Duodenal mucosa (tissue), 2 donors: Measurements from ENCODE around the gene CFAP119.

ENCODE experiments used
- H3K27ac ChIP-seq: one replicate; pipeline ENCODE4 v1.7.0; 2013; ENCODE audit warnings: low read depth, low read length
- H3K27me3 ChIP-seq, 2 donors: one replicate each; pipeline ENCODE4 v1.7.0; 2013; ENCODE audit warnings: low read length in 2 of 2, control low read depth in 1 of 2; ENCODE audit not compliant: insufficient read depth in 2 of 2, control insufficient read depth in 1 of 2
- H3K36me3 ChIP-seq, 2 donors: one replicate each; pipeline ENCODE4 v1.7.0; 2013; ENCODE audit warnings: low read length in 2 of 2, control low read depth in 1 of 2; ENCODE audit not compliant: insufficient read depth in 2 of 2, control insufficient read depth in 1 of 2
- H3K4me1 ChIP-seq, 2 donors: one replicate each; pipeline ENCODE4 v1.7.0; 2013; ENCODE audit warnings: low read length in 2 of 2, control low read depth in 1 of 2; ENCODE audit not compliant: insufficient read depth in 2 of 2, control insufficient read depth in 1 of 2
- H3K4me3 ChIP-seq, 2 donors: one replicate each; pipeline ENCODE4 v1.7.0; 2013; ENCODE audit warnings: low read length in 2 of 2, low read depth in 1 of 2
- H3K9ac ChIP-seq, 2 donors: one replicate each; pipeline ENCODE4 v1.7.0; 2013; ENCODE audit warnings: low read length in 2 of 2, low read depth in 1 of 2
- H3K9me3 ChIP-seq, 2 donors: one replicate each; pipeline ENCODE4 v1.7.0; 2013; ENCODE audit warnings: low read length in 2 of 2, control low read depth in 1 of 2; ENCODE audit not compliant: control insufficient read depth in 1 of 2

The CFAP119 gene

DNA sequence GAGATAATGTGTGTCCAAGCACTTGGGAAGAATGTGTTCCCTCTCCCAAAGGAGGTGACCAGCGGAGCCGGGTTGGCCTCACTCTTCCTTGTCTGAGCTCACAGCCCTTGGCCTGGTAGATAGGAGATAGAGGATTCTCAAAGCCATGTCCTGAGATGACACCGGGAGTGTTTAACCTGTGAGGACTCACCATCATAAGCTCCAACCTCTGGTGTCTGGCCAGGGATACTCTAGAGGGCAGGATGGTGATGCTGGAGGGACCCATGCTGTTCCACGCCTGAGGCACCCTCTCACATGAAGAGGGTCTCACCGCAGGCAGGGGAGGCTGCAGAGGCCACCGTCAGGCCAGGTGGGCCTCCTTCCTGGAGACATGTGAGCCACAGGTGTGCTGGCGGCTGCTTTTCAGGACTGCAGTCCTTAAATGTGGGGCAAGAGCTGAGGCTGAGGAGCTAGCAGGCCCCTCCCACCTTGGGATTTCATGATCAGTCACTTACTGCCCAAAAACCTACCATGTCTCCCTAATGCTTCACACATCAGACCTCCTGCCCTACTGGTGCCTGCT is 31.7 kb upstream of the CFAP119 start:
- Histone ChIP-seq H3K4me3 (no peak overlapping the region), H3K4me1 (no peaks in the 10 kb centered on the region), H3K27me3 (no peaks in the 10 kb centered on the region), H3K9me3 (no peaks in the 10 kb centered on the region), H3K9ac (no peak overlapping the region), H3K27ac (no peak overlapping the region), H3K36me3 (no peaks in the 10 kb centered on the region)

DNA sequence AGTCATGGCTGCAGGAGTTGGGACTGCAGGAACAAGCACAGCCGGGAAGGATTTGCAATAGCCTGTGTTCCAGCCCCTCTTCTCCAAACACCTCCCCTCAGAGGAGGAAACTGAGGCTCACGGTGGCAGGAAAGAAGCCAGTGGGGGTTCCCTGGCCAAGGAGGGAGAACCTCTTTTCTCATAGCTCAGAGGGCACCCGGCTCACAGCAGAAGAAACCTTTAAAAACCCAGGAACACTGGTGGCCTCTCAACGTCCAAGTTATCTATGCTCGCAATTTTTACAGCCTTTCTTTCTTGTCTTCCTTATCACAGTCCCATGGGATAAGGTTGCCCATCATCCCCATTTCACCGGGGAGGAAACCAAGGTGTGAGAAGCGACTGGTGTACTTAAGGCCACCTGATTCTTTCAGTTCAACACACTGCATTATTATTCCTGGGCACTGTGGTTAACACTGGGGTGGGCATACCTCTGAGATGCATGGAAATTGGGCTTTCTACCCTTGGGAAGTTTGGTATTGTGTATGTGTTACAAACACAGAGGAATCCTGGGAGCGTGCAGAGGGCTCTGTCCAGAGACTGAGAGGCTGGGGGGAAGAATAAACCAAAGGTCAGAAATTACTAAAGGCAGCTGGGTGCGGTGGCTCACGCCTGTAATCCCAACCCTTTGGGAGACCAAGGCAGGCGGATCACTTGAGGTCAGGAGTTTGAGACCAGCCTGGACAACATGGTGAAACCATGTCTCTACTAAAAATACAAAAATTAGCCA is 25.9 kb upstream of the CFAP119 start:
- Histone ChIP-seq H3K27ac (peak overlapping the region; percentile 36), H3K9me3 (no peaks in the 10 kb centered on the region), H3K27me3 (no peaks in the 10 kb centered on the region), H3K4me3 (peak overlapping the region; percentile 88 to 91), H3K36me3 (peaks cover 5 to 10% of the 10 kb centered on the region in 2 donors), H3K9ac (peak overlapping the region; percentile 80 to 90), H3K4me1 (peaks cover 11 to 17% of the 10 kb centered on the region in 2 donors)

DNA sequence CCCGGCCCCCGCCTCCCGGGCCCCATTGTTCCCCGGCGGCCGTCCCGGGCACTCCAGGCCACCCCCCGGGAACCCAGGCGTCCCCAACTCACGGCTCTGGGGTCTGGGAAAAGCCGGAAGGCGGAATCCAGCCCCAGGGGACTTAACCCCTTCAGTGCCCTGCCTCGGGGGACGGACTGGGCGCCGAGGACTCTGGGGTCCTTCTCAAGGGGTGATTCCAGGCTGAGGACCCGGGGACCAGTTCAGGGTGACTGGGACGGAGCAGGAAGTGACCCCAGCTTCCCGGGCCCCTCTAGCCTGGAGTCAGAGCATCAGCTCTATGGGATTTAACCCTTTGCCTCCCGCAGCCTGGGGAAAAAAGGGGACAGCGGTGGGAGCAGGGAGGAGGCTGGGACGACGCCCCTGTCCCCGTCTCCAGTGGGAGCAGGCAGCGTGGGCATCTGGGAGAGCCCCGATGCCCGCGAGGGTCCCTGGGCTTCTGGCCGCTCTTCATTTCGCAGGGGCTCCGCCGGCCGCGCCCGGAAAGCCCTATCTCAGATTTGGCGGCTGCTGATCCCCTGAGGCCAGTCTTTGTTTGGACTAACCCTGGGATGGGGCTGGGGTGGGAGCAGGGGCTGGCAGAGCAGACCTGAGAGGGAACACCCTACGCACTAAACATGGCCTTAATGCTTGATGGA is 25.2 kb upstream of the CFAP119 start, which contains the start of gene ZNF629:
TSS of gene ZNF629 (minus strand) at position 270 of the 677 bp plus-strand sequence. CDS start 2,723 bp downstream, outside the sequence.
- Histone ChIP-seq H3K9ac (peak within 1 kb of the TSS; percentile 80 to 90), H3K9me3 (no peaks in the 10 kb centered on the region), H3K4me1 (peaks cover 11 to 17% of the 10 kb centered on the region in 2 donors), H3K27me3 (no peaks in the 10 kb centered on the region), H3K36me3 (peaks cover 5 to 15% of the 10 kb centered on the region in 2 donors), H3K4me3 (peak within 1 kb of the TSS; percentile 88 to 91), H3K27ac (peak within 1 kb of the TSS; percentile 36)

DNA sequence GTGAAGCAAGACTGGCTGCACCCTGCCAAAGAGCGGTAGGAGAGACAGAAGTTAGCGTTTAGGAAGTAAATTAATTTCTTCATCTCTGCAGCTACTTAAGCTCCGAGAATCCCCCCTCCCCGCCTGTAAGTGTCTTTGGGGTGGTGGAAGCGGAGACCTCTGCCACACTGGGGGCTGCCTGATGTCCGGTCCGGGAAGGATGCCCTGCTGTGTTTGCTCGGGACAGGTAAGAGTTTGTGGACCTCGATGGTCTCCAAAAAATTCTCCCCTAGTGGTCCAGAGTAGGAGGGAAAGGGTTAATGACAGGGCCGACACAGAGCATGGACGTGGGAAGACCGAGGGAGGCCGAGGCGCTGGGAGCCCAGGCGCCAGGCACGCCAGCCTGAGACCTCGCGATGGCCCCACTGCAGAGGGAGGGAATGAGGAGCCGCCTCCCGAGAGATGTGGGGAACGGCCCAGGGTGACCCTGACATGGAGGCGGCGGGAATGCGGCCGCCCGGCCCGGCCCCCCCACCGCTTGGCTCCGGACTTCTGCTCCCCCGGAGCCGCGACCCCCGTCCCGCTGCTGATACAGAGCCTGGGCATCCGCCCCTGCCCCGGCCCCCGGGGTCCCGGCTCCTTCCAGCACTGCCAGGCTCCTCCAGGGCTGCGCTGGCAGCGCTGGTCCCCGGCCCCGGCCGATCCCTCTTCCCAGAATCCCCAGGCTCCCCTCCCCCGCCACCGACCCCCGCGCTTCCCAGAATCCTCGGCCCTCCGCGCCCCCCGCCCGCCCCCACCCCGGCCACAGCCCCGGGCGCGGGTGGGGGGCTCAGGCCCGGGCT is 24.5 kb upstream of the CFAP119 start:
- H3K36me3 ChIP-seq, result peaks cover 5 to 19% of the 10 kb centered on the region in 2 donors
- H3K9me3 ChIP-seq, result no peaks in the 10 kb centered on the region
- peak overlapping the region in 1 of 2 donors; percentile 80 for H3K9ac ChIP-seq
- peaks cover 11 to 17% of the 10 kb centered on the region in 2 donors for H3K4me1 ChIP-seq
- no peaks in the 10 kb centered on the region for H3K27me3 ChIP-seq
- H3K27ac ChIP-seq, result no peak overlapping the region
- peak overlapping the region; percentile 88 to 91 for H3K4me3 ChIP-seq

DNA sequence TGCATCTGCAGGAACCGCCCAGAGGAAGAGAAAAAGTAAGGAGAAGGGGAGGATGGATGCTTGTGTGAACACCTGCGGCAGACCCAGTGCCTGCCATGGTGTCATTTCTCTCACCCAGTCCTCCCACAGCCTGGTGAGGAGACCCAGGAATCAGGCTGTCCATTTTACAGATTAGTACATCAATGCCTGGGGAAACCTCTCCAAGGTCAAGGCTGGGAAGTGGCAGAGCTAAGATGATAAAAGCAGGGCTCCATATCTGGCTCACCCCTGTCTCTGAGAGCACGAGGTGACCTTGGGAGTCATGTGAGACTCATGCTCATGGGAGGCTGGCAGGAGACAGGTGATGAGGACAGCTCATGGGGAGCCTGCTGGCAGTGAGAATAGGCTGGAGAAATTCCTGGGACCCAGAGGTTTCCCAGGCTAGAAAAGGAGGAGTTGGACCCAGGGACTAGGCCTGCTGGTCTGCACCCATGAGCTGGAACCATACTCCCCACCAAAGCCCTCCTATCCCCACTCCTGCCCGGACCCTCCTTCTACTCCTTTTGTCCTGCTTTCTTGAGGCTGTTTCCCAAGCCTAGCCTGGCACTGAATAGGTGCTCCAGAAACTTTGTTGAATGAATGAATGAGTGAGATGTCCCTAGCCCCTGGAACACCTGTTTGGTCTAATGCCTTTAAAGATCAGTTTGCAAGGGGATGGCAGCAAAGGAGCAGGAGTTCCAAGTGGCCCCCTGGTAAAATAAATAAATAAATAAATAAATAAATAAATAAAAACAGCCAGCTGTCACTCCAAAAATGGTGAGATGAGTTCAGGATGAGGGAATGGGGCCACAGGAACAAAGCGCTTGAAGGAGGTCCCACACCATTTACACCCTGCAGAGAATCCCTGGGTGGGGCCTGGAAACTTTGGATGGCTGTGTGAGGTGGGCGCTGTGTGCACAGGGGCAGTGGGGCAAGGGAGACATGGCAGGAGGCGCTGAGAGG is 23.6 kb upstream of the CFAP119 start:
- Histone ChIP-seq H3K9ac (peak overlapping the region in 1 of 2 donors; percentile 59), H3K4me3 (peak overlapping the region; percentile 78 to 91)

DNA sequence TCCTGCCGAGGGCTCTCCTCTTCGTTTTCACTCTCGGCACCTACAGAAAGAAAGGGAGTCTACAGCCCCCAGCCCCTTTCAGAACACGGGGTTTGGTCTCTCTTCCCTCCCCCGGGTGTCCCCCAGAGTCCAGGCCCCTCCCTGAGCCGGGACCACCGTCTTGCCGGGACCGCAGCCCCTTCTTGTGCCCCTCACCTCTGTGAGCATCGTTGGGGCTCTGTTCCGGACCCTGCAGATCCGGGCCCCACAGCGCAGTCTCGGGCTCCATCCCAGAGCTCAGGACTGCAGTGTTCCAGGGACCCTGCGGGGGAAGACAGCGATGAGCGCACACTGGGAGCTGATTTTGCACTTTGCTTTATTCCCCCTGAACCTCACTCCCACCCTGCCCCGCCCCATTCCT is 22.4 kb upstream of the CFAP119 start:
- no peaks in the 10 kb centered on the region for H3K27me3 ChIP-seq
- no peak overlapping the region for H3K9ac ChIP-seq
- H3K27ac ChIP-seq, result no peak overlapping the region
- H3K36me3 ChIP-seq, result peaks cover 5 to 25% of the 10 kb centered on the region in 2 donors
- no peak overlapping the region for H3K4me3 ChIP-seq
- peaks cover 11 to 17% of the 10 kb centered on the region in 2 donors for H3K4me1 ChIP-seq
- H3K9me3 ChIP-seq, result no peaks in the 10 kb centered on the region

More for the DNA sequence above, 23.6 kb upstream of the CFAP119 start:
- H3K4me1 ChIP-seq, result peaks cover 11 to 17% of the 10 kb centered on the region in 2 donors
- no peaks in the 10 kb centered on the region for H3K27me3 ChIP-seq
- H3K36me3 ChIP-seq, result peaks cover 5 to 20% of the 10 kb centered on the region in 2 donors
- no peak overlapping the region for H3K27ac ChIP-seq
- H3K9me3 ChIP-seq, result no peaks in the 10 kb centered on the region

DNA sequence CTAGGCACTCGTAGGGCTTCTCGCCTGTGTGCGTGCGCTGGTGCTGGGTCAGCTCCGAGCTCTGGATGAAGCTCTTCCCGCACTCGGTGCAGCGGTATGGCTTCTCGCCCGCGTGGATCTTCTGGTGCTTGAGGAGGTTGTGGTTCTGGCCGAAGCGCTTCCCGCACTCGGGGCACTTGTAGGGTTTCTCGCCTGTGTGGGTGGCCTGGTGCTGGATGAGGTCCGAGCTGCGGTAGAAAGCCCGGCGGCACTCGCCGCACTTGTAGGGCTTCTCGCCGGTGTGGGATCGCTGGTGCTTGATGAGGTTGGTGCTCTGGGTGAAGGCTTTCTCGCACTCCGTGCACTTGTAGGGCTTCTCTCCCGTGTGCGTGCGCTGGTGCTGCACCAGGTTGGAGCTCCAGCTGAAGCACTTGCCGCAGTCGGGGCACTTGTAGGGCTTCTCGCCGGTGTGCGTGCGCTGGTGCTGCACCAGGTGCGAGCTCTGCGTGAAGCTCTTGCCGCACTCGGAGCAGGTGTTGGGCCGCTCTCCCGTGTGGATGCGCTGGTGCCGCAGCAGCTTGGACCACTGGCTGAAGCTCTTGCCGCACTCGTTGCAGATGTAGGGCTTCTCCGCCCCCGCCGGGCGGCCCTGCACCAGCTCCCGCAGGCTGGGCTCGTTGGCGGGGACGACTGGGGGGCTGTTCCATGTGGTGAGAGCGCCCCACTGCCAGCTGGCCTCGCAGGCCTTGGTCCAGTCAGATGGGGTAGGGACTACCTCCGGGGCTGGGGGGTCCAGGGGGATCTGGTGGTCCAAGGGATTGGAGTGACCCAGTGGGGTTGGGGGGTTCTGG is 21.6 kb upstream of the CFAP119 start:
- Histone ChIP-seq H3K9me3 (no peaks in the 10 kb centered on the region), H3K36me3 (peaks cover 5 to 25% of the 10 kb centered on the region in 2 donors), H3K27ac (no peak overlapping the region), H3K27me3 (no peaks in the 10 kb centered on the region), H3K9ac (no peak overlapping the region), H3K4me1 (peaks cover 11 to 17% of the 10 kb centered on the region in 2 donors), H3K4me3 (no peak overlapping the region)

DNA sequence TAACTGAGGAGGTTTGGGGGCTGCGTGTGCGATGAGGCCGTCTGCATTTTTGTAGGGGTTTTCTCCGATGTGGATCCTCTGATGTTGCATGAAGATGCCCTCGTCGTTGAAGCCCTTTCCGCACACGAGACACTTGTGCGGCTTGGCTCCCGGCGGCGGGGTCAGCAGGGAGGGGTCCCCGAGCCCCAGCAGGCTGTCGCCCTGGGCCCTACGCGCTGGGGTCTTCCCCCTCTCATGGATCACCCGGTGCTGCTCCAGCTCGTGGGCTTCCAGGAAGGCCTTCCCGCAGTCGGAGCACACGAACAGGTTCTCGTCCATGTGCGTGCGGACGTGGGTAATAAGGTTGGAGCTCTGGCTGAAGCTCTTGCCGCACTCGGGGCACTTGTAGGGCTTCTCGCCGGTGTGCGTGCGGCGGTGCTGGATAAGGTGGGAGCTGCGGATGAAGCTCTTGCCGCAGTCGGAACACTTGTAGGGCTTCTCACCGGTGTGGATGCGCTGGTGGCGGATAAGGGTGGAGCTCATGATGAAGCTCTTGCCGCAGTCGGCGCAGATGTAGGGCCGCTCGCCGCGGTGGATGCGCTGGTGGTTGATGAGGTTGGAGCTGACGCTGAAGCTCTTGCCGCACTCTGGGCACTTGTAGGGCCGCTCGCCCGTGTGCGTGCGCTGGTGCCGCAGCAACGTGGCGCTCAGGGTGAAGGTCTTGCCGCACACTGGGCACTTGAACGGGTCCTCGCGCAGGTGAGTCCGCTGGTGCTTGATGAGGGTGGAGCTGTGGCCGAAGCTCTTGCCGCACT is 20.8 kb upstream of the CFAP119 start:
- peaks cover 5 to 25% of the 10 kb centered on the region in 2 donors for H3K36me3 ChIP-seq
- H3K9ac ChIP-seq, result no peak overlapping the region
- H3K27ac ChIP-seq, result no peak overlapping the region
- H3K4me3 ChIP-seq, result no peak overlapping the region
- no peaks in the 10 kb centered on the region for H3K9me3 ChIP-seq
- H3K27me3 ChIP-seq, result no peaks in the 10 kb centered on the region
- H3K4me1 ChIP-seq, result peaks cover 8 to 12% of the 10 kb centered on the region in 2 donors
